Small intestine (tissue), 7 donors: Measurements from ENCODE around the gene MT1B. TPM values are rescaled to one million over a fixed set of nuclear protein-coding genes. Genes with fewer than 3 reads are reported as not detected.

Experiments
- DNase-seq, 2 donors: peaks; one replicate each; pipeline versions ENCODE4 v3.0.0 to v3.0.0-alpha.2; 2013
- FAIRE-seq: peaks from 2 replicates; lab custom pipeline; 2012; peaks lifted over from hg19 to GRCh38; lab: Jason Lieb, UNC
- H3K27ac ChIP-seq, 3 donors: one replicate each; pipeline ENCODE4 v1.5.1; 2013; ENCODE audit warnings: low read length in 2 of 3, mild to moderate bottlenecking in 2 of 3, control low read depth in 1 of 3, inconsistent platforms in 1 of 3, low read depth in 1 of 3, moderate library complexity in 1 of 3
- H3K27me3 ChIP-seq, 3 donors: one replicate each; pipeline ENCODE4 v1.6.1; 2013; ENCODE audit warnings: low read length in 3 of 3, inconsistent platforms in 1 of 3; ENCODE audit not compliant: control insufficient read depth in 3 of 3, insufficient read depth in 3 of 3
- H3K36me3 ChIP-seq, 3 donors: one replicate each; pipeline ENCODE4 v1.6.1; 2013; ENCODE audit warnings: low read length in 3 of 3, inconsistent platforms in 1 of 3, low read depth in 1 of 3, mild to moderate bottlenecking in 1 of 3, moderate library complexity in 1 of 3; ENCODE audit not compliant: control insufficient read depth in 3 of 3, insufficient read depth in 2 of 3
- H3K4me1 ChIP-seq, 3 donors: one replicate each; pipeline ENCODE4 v1.6.1; 2013; ENCODE audit warnings: low read length in 2 of 3, inconsistent platforms in 1 of 3, low read depth in 1 of 3, mild to moderate bottlenecking in 1 of 3, moderate library complexity in 1 of 3; ENCODE audit not compliant: control insufficient read depth in 3 of 3, insufficient read depth in 2 of 3
- H3K4me3 ChIP-seq, 3 donors: one replicate each; pipeline ENCODE4 v1.5.1; 2013; ENCODE audit warnings: low read length in 3 of 3, control low read depth in 1 of 3, inconsistent platforms in 1 of 3, low read depth in 1 of 3, mild to moderate bottlenecking in 1 of 3, moderate library complexity in 1 of 3
- H3K9me3 ChIP-seq, 2 donors: one replicate each; pipeline ENCODE4 v1.6.1; 2013; ENCODE audit warnings: low read depth in 1 of 2, low read length in 1 of 2; ENCODE audit not compliant: control insufficient read depth in 2 of 2, insufficient read depth in 1 of 2
- WGBS, 3 donors: extraction: QIAGEN DNeasy Blood & Tissue Kit; methylation state at CpG; one replicate each; pipeline ENCODE4 v1.1.7; 2013; 5-methylcytosine and 5-hydroxymethylcytosine counted together
- polyA plus RNA-seq, 4 donors: library from polyadenylated mRNA; stranded (reverse) in 3 of 4; unstranded in 1 of 4; fragments of 200-250 nt in 3 of 4; fragments of 120-200 nt in 1 of 4; gene quantifications; one replicate each; pipeline versions ENCODE4 v1.2.1 to v1.2.3, GENCODE V29; 2013
- donor health status: healthy with polysubstance abuse.
- donor health status: control.
- donor health status: control.
- donor health status: Bipolar disorder and iron deficiency.
- donor health status: healthy.

The MT1B gene
- polyA plus RNA-seq, 4 donors = not detected

GRCh38 chr16:56636616-56637413, 14.9 kb upstream of the MT1B start:
- no peak for FAIRE-seq
- WGBS, 3 donors = 44 to 47% (median 47%) methylated on average over 9 of the region's 9 CpGs

GRCh38 chr16:56637814-56638750, 13.6 kb upstream of the MT1B start, which contains the start of gene MT1A:
Gene MT1A (plus strand): TSS chr16:56638666. CDS start chr16:56638739, 73 bp downstream.
- Histone ChIP-seq H3K36me3 (no peaks in the 10 kb centered on the region), H3K4me3 (peak within 1 kb of the TSS in 2 of 3 donors; percentile 39 to 41), H3K9me3 (no peaks in the 10 kb centered on the region), H3K27ac (peak within 1 kb of the TSS in 1 of 3 donors; percentile 43), H3K27me3 (peaks cover 0 to 91% (median 22%) of the 10 kb centered on the region in 3 donors), H3K4me1 (peaks cover 0 to 15% (median 2%) of the 10 kb centered on the region in 3 donors)
- peak; percentile 72 to 75 for DNase-seq
- FAIRE-seq = no peak
- WGBS, 3 donors = 5 to 9% (median 7%) methylated on average over 66 to 68 of the region's 68 CpGs

More at GRCh38 chr16:56636616-56637413, 14.9 kb upstream of the MT1B start:
- peak in 1 of 2 donors; percentile 32 for DNase-seq
- Histone ChIP-seq H3K27me3 (peaks cover 0 to 97% (median 26%) of the 10 kb centered on the region in 3 donors), H3K27ac (no peak overlapping the region), H3K36me3 (no peaks in the 10 kb centered on the region), H3K4me1 (peaks cover 0 to 12% (median 2%) of the 10 kb centered on the region in 3 donors), H3K4me3 (no peak overlapping the region), H3K9me3 (no peaks in the 10 kb centered on the region)

GRCh38 chr16:56639045-56639444, 12.6 kb upstream of the MT1B start:
- DNase-seq (peak in 1 of 2 donors; percentile 79), FAIRE-seq (no peak)
- Histone ChIP-seq H3K36me3 (no peaks in the 10 kb centered on the region), H3K4me1 (peaks cover 2 to 24% (median 4%) of the 10 kb centered on the region in 3 donors), H3K4me3 (no peak overlapping the region), H3K27ac (no peak overlapping the region), H3K27me3 (peaks cover 0 to 90% (median 22%) of the 10 kb centered on the region in 3 donors), H3K9me3 (no peaks in the 10 kb centered on the region)
- 16 to 41% (median 23%) methylated on average over 1 of the region's 1 CpG for whole genome bisulfite sequencing, 3 donors

DNA sequence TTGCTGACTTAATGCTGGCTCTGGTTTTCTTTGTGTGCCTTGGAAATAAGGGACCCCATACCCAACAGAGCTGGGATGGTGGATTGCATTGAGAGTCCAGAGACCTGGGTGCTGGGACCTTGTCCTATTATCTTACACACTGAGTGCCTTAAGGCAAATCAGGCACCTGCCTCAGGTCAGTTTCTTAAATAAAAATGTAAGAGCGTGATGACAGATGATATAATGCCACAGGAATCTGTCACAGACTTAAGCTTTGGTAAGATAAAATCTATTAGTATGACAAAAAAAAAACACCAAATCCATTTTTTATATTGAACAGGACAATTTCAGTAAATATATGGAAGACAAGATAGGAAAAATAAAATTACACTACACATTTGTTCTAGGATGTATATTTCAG, 11.6 kb upstream of the MT1B start:
- H3K27me3 ChIP-seq = peaks cover 0 to 88% (median 16%) of the 10 kb centered on the region in 3 donors
- no peak for FAIRE-seq

GRCh38 chr16:56641166-56641565, 10.5 kb upstream of the MT1B start:
- no peak overlapping the region for H3K27ac ChIP-seq
- peaks cover 0 to 80% (median 10%) of the 10 kb centered on the region in 3 donors for H3K27me3 ChIP-seq
- no peak overlapping the region for H3K4me3 ChIP-seq
- FAIRE-seq (no peak), DNase-seq (no peak)
- no peaks in the 10 kb centered on the region for H3K36me3 ChIP-seq
- no peaks in the 10 kb centered on the region for H3K9me3 ChIP-seq
- H3K4me1 ChIP-seq = peaks cover 2 to 21% (median 4%) of the 10 kb centered on the region in 3 donors
- WGBS, 3 donors = 96 to 98% (median 96%) methylated on average over 2 of the region's 2 CpGs

More for the DNA sequence above, 11.6 kb upstream of the MT1B start:
- Histone ChIP-seq H3K9me3 (no peaks in the 10 kb centered on the region), H3K4me1 (peaks cover 2 to 23% (median 4%) of the 10 kb centered on the region in 3 donors), H3K4me3 (no peak overlapping the region), H3K36me3 (no peaks in the 10 kb centered on the region), H3K27ac (no peak overlapping the region)
- WGBS, 3 donors = 63 to 84% (median 83%) methylated on average over 1 of the region's 1 CpG
- DNase-seq = no peak

GRCh38 chr16:56643080-56643778, 8.5 kb upstream of the MT1B start:
- DNase-seq (peak; percentile 86 to 91), FAIRE-seq (no peak)
- H3K36me3 ChIP-seq = no peaks in the 10 kb centered on the region
- H3K9me3 ChIP-seq = no peaks in the 10 kb centered on the region
- H3K27ac ChIP-seq = peak overlapping the region in 1 of 3 donors; percentile 4
- peak overlapping the region in 2 of 3 donors; percentile 21 to 32 for H3K4me3 ChIP-seq
- peaks cover 2 to 30% (median 4%) of the 10 kb centered on the region in 3 donors for H3K4me1 ChIP-seq
- H3K27me3 ChIP-seq = peaks cover 0 to 62% (median 5%) of the 10 kb centered on the region in 3 donors
- 2 to 5% (median 5%) methylated on average over 40 to 42 of the region's 42 CpGs for WGBS, 3 donors

DNA sequence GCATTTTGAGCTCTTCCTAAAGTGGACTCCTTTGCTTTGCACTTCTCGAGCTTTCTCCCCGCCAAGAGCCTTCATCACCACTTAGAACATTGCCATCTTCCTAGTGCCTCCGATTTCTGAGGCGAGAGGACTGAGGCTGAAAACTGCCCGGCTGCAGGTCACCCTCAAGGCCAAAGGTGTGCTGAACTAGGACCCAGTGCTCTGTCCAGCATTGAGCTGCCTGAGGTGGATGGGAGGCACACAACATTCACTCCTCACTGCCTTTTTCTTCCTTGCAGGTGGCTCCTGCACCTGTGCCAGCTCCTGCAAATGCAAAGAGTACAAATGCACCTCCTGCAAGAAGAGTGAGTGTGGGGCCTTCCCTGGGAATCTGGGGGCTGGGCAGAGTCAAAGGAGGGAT, 7.9 kb upstream of the MT1B start:
- WGBS, 3 donors = 34 to 42% (median 41%) methylated on average over 5 of the region's 5 CpGs
- Histone ChIP-seq H3K4me1 (peaks cover 2 to 28% (median 4%) of the 10 kb centered on the region in 3 donors), H3K4me3 (peak overlapping the region in 1 of 3 donors; percentile 21), H3K9me3 (no peaks in the 10 kb centered on the region), H3K27me3 (peaks cover 0 to 56% (median 10%) of the 10 kb centered on the region in 3 donors), H3K27ac (no peak overlapping the region), H3K36me3 (no peaks in the 10 kb centered on the region)
- FAIRE-seq (no peak), DNase-seq (no peak)
